Measurements from ENCODE around the gene TRIM8.
"Not testable (repeated sequence)": the region's sequence is repeated elsewhere in the genome, so short reads cannot be mapped to it uniquely, and the experiment has no call there.

Gene TRIM8

DNA sequence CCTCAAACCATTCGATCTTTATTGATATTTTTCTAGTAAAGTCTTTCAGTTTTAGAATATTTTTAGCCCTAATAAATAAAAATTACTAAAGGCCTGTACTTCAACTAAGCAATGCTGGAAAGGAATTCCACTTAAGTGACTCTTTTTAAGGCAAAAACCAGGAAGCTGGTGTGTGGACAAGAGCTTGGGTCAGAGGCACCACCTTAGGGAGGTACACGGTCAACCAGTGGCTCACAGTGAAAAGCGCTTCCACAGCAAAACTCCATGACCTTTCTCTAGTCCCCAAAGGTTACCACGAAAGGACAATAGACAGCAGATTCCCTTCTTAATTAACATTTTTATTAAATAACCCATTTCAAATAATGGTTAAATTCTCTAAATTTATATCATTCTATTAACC is 38.7 kb downstream of the TRIM8 start:
- TF ChIP-seq EZH2 (IDR thresholded peaks at IDR 0.05; ENCODE audit: borderline replicate concordance, low read length) = no peak
- TF ChIP-seq, protein P1, sequence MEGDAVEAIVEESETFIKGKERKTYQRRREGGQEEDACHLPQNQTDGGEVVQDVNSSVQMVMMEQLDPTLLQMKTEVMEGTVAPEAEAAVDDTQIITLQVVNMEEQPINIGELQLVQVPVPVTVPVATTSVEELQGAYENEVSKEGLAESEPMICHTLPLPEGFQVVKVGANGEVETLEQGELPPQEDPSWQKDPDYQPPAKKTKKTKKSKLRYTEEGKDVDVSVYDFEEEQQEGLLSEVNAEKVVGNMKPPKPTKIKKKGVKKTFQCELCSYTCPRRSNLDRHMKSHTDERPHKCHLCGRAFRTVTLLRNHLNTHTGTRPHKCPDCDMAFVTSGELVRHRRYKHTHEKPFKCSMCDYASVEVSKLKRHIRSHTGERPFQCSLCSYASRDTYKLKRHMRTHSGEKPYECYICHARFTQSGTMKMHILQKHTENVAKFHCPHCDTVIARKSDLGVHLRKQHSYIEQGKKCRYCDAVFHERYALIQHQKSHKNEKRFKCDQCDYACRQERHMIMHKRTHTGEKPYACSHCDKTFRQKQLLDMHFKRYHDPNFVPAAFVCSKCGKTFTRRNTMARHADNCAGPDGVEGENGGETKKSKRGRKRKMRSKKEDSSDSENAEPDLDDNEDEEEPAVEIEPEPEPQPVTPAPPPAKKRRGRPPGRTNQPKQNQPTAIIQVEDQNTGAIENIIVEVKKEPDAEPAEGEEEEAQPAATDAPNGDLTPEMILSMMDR (IDR thresholded peaks at IDR 0.05; ENCODE audit: low read length) = no peak
- no peaks in the 10 kb centered on the region for H3K36me3 ChIP-seq (ENCODE audit: insufficient read depth, low read length)
- H3K4me3 ChIP-seq (ENCODE audit: low read depth, low read length, poor library complexity, severe bottlenecking) = no peak overlapping the region
- no peak overlapping the region for H2AFZ ChIP-seq (ENCODE audit: low read length)
- no peaks in the 10 kb centered on the region for H3K27me3 ChIP-seq (ENCODE audit: insufficient read depth, low read length)
- no peak overlapping the region for H3K9ac ChIP-seq (ENCODE audit: low read length)
- H3K4me2 ChIP-seq (ENCODE audit: low read length) = no peak overlapping the region
- H3K9me2 ChIP-seq (ENCODE audit: low read depth, low read length) = no peaks in the 10 kb centered on the region
- peaks cover 15% of the 10 kb centered on the region for H3K4me1 ChIP-seq (ENCODE audit: insufficient read depth, low read length, severe bottlenecking)
- no peaks in the 10 kb centered on the region for H3K9me3 ChIP-seq (ENCODE audit: low read length)
- H3F3A ChIP-seq (ENCODE audit: insufficient read depth, low read length) = no peaks in the 10 kb centered on the region
- no peaks in the 10 kb centered on the region for H4K20me1 ChIP-seq (ENCODE audit: insufficient read depth, low read length)
- H3K27ac ChIP-seq (ENCODE audit: low read depth, low read length, poor library complexity, severe bottlenecking) = no peak overlapping the region
- H3K79me2 ChIP-seq (ENCODE audit: insufficient read depth, low read length) = no peaks in the 10 kb centered on the region

DNA sequence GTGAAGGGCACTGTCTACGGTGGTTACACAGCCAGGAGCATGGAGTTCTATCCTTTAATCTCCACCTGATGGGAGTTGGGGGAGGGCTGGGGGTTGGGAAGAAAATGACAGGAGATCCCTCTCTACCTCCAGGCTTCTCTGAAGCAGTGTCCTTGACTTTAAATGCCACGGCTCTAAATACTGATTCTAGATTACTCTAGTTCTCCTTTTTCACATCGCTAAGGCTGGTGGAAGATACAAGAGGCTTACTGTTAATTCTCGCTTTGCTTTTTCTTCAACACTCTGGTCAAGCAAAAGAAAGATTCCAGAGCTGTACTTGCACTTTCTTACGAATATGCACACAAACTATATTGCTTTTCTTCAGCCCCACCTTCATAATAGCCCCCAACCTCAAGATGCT is 39.5 kb downstream of the TRIM8 start:
- no peaks in the 10 kb centered on the region for H3K36me3 ChIP-seq (ENCODE audit: insufficient read depth, low read length)

DNA sequence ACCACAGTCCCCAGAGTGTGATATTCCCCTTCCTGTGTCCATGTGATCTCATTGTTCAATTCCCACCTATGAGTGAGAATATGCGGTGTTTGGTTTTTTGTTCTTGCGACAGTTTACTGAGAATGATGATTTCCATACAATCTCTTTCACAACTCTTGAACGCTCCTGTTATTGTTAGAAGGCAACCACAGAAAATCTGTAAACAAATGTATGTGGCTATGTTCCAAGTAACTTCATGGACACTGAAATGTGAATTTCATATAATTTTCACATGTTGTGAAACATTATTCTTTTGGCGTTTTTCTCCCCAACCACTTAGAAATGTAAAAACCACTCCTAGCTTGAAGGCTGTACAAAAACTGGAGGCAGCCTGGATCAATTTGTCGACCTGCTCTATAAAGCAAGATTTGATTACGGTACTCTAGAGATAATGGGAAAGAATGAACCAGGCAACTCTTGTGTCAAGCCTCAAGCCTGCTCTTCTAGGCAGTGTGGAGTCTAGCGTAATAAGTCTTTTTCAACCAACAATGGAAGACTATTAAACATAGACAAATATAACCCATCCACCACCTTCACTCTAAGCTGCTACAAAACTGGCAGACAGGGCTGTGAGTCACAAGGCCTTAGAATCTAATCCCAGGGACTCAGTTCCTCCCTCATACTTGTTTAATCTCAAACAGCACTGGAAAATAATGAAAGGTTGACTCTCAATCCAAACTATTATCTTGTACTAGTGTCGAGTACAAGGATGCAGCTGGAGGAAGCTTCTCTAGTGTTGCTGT is 47.2 kb downstream of the TRIM8 start:
- Histone ChIP-seq H3K9ac (ENCODE audit: low read length) (no peak overlapping the region), H3K9me3 (ENCODE audit: low read length) (no peaks in the 10 kb centered on the region), H3K4me2 (ENCODE audit: low read length) (no peak overlapping the region), H3K27me3 (ENCODE audit: insufficient read depth, low read length) (no peaks in the 10 kb centered on the region), H3K36me3 (ENCODE audit: insufficient read depth, low read length) (0 out of 2 replicates have a peak, but pooled peaks cover under 1% of the 10 kb centered on the region), H3K79me2 (ENCODE audit: insufficient read depth, low read length) (no peaks in the 10 kb centered on the region), H2AFZ (ENCODE audit: low read length) (no peak overlapping the region), H3K4me1 (ENCODE audit: insufficient read depth, low read length, severe bottlenecking) (no peaks in the 10 kb centered on the region), H3F3A (ENCODE audit: insufficient read depth, low read length) (no peaks in the 10 kb centered on the region), H3K9me2 (ENCODE audit: low read depth, low read length) (no peaks in the 10 kb centered on the region), H3K27ac (ENCODE audit: low read depth, low read length, poor library complexity, severe bottlenecking) (no peak overlapping the region), H4K20me1 (ENCODE audit: insufficient read depth, low read length) (no peaks in the 10 kb centered on the region), H3K4me3 (ENCODE audit: low read depth, low read length, poor library complexity, severe bottlenecking) (no peak overlapping the region)
- no peak for TF ChIP-seq EZH2 (IDR thresholded peaks at IDR 0.05; ENCODE audit: borderline replicate concordance, low read length)
- TF ChIP-seq, protein P1 (IDR thresholded peaks at IDR 0.05; ENCODE audit: low read length) = no peak

More for the DNA sequence above, 39.5 kb downstream of the TRIM8 start:
- Histone ChIP-seq H3K9me2 (ENCODE audit: low read depth, low read length) (no peaks in the 10 kb centered on the region), H4K20me1 (ENCODE audit: insufficient read depth, low read length) (no peaks in the 10 kb centered on the region), H3K79me2 (ENCODE audit: insufficient read depth, low read length) (no peaks in the 10 kb centered on the region), H3K4me3 (ENCODE audit: low read depth, low read length, poor library complexity, severe bottlenecking) (no peak overlapping the region), H3K4me1 (ENCODE audit: insufficient read depth, low read length, severe bottlenecking) (peaks cover 10% of the 10 kb centered on the region), H3F3A (ENCODE audit: insufficient read depth, low read length) (no peaks in the 10 kb centered on the region), H3K27ac (ENCODE audit: low read depth, low read length, poor library complexity, severe bottlenecking) (no peak overlapping the region), H3K4me2 (ENCODE audit: low read length) (no peak overlapping the region), H3K27me3 (ENCODE audit: insufficient read depth, low read length) (no peaks in the 10 kb centered on the region), H3K9ac (ENCODE audit: low read length) (no peak overlapping the region), H2AFZ (ENCODE audit: low read length) (no peak overlapping the region), H3K9me3 (ENCODE audit: low read length) (no peaks in the 10 kb centered on the region)
- TF ChIP-seq EZH2 (IDR thresholded peaks at IDR 0.05; ENCODE audit: borderline replicate concordance, low read length) = no peak
- TF ChIP-seq, protein P1 (IDR thresholded peaks at IDR 0.05; ENCODE audit: low read length) = no peak

DNA sequence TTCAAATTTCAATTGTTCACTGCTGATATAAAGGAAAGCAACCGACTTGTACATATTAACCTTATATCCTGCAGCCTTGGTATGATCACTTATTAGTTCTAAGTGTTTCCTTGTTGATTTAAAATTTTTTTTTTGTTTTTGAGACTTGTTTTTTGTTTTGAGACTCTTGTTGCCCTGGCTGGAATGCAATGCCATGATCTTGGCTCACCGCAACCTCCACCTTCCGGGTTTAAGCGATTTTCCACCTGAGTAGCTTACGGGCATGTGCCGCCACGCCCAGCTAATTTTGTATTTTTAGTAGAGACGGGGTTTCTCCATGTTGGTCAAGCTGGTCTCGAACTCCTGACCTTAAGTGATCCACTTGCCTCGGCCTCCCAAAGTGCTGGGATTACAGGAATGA is 51.1 kb downstream of the TRIM8 start:
- not testable (repeated sequence) for H3K4me3 ChIP-seq (ENCODE audit: low read depth, low read length, poor library complexity, severe bottlenecking); H3K4me1 ChIP-seq (ENCODE audit: insufficient read depth, low read length, severe bottlenecking); H3K4me2 ChIP-seq (ENCODE audit: low read length); H3F3A ChIP-seq (ENCODE audit: insufficient read depth, low read length); H3K36me3 ChIP-seq (ENCODE audit: insufficient read depth, low read length); H3K9me2 ChIP-seq (ENCODE audit: low read depth, low read length); H3K79me2 ChIP-seq (ENCODE audit: insufficient read depth, low read length); H3K27me3 ChIP-seq (ENCODE audit: insufficient read depth, low read length); H3K9ac ChIP-seq (ENCODE audit: low read length); H3K9me3 ChIP-seq (ENCODE audit: low read length); H4K20me1 ChIP-seq (ENCODE audit: insufficient read depth, low read length); H2AFZ ChIP-seq (ENCODE audit: low read length); H3K27ac ChIP-seq (ENCODE audit: low read depth, low read length, poor library complexity, severe bottlenecking)
